RWPE2 (cell line): ENCODE measurements around the gene CACNA1A.

Experiments used
- ATAC-seq: fragments of 200-7000 bp; cut with Tn5 transposase; 3 replicates; pipeline ENCODE4 v1.9.1; 2021; ENCODE audit warnings: low read depth
- DNase-seq: peaks from one replicate; pipeline ENCODE4 v3.0.0-alpha.2; 2020; ENCODE audit warnings: low spot score
- H3K27ac ChIP-seq: fragments of 450-650 bp; 2 replicates; pipeline ENCODE4 v1.5.1; 2017; ENCODE audit warnings: mild to moderate bottlenecking; ENCODE audit not compliant: poor library complexity, severe bottlenecking
- H3K27me3 ChIP-seq: fragments of 250-450 bp; sonication (Bioruptor Pico); 2 replicates; pipeline ENCODE4 v1.5.1; 2021; ENCODE audit warnings: mild to moderate bottlenecking, moderate library complexity; ENCODE audit not compliant: insufficient read depth, poor library complexity, severe bottlenecking
- H3K36me3 ChIP-seq: fragments of 250-450 bp; sonication (Bioruptor Pico); 2 replicates; pipeline ENCODE4 v1.5.1; 2020; ENCODE audit warnings: low read depth, mild to moderate bottlenecking, moderate library complexity
- H3K4me1 ChIP-seq: fragments of 250-450 bp; sonication (Bioruptor Pico); 2 replicates; pipeline ENCODE4 v1.5.1; 2021; ENCODE audit warnings: mild to moderate bottlenecking, moderate library complexity; ENCODE audit not compliant: insufficient read depth, poor library complexity, severe bottlenecking
- H3K4me3 ChIP-seq: fragments of 250-450 bp; sonication (Bioruptor Pico); 2 replicates; pipeline ENCODE4 v1.5.1; 2021; ENCODE audit warnings: mild to moderate bottlenecking, moderate library complexity; ENCODE audit not compliant: severe bottlenecking
- H3K9me3 ChIP-seq: fragments of 250-450 bp; sonication (Bioruptor Pico); 2 replicates; pipeline ENCODE4 v1.5.1; 2021; ENCODE audit warnings: mild to moderate bottlenecking, moderate library complexity; ENCODE audit not compliant: severe bottlenecking
- CTCF ChIP-seq: fragments of 450-650 bp; IDR thresholded peaks from one replicate; pipeline ENCODE4 v1.5.1; 2017; ENCODE audit warnings: mild to moderate bottlenecking, moderate library complexity; ENCODE audit not compliant: poor library complexity, severe bottlenecking

Gene CACNA1A

DNA sequence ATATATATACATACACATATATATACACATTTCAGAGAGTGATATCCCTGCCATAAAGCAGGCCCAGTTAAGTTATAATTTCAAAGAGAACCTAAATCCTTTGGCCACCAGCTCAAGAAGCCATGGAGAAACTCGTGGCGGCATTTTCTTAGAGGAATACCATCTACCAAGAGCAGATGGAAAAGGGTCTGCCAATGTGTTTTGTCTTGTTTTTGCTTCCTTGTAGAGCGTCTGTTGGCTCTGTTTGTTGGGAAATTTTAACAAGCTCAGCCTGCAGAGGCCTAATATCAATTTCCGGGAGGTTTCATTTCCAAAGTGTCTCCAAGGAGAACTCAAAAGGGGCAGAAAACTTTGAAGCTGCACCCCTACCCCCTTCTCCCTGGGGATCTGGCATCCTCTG, 215.5 kb downstream of the CACNA1A start:
- ATAC-seq (no peak), DNase-seq (no peak)
- TF ChIP-seq CTCF, result no peak
- Histone ChIP-seq H3K9me3 (no peaks in the 10 kb centered on the region), H3K4me1 (no peaks in the 10 kb centered on the region), H3K27ac (no peak overlapping the region), H3K4me3 (no peak overlapping the region), H3K36me3 (no peaks in the 10 kb centered on the region), H3K27me3 (no peaks in the 10 kb centered on the region)

- H3K4me1 ChIP-seq, result no peaks in the 10 kb centered on the region
- TF ChIP-seq CTCF, result no peak
- no peak overlapping the region for H3K4me3 ChIP-seq
- ATAC-seq (no peak), DNase-seq (no peak)
- no peaks in the 10 kb centered on the region for H3K9me3 ChIP-seq
- no peaks in the 10 kb centered on the region for H3K27me3 ChIP-seq
- no peak overlapping the region for H3K27ac ChIP-seq
- no peaks in the 10 kb centered on the region for H3K36me3 ChIP-seq
These were observed 217.0 kb downstream of the CACNA1A start for GRCh38 chr19:13289295-13289694.

DNA sequence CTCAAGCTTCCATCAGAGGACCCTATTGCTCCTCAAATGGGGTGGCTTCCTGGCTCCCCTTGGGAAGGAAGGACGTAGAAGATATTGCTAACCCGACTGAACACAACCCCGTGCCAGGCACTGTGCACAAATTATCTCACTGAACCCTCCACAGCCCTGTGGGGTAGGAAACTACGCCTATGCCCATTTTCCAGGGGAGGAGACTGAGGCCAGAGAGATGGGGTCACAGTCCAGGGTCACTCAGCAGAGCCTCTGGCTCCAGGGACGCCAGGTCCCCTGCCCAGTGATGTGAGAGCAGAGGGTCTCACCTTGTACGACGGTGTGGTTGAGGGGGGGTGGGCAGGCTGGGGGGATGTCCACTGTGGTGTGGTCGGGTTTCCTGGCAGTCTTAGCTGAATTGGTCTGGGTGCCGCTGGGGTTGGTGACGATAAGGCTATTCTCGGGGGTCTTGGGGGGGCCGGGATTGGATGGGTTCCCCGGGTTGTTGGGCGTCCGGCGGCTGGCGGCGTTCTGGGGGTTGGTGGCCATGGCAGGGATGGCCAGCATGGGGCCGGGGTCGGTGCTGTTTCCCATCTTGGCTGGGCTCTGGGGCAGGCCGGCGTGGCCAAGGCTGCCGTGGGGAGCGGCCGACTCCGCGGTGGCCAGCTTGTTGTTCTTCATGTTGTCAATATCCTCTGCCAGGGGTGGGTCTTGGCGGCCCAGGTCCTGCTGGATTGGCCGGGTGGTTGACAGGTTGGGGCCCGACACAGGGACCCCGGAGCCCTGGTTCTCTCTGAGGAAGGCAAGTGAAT, 219.9 kb downstream of the CACNA1A start:
- no peaks in the 10 kb centered on the region for H3K36me3 ChIP-seq
- TF ChIP-seq CTCF, result no peak
- DNase-seq (no peak), ATAC-seq (no peak)
- no peaks in the 10 kb centered on the region for H3K4me1 ChIP-seq
- H3K9me3 ChIP-seq, result no peaks in the 10 kb centered on the region
- H3K27me3 ChIP-seq, result no peaks in the 10 kb centered on the region
- H3K27ac ChIP-seq, result no peak overlapping the region
- no peak overlapping the region for H3K4me3 ChIP-seq

- H3K27ac ChIP-seq, result no peak overlapping the region
- H3K4me1 ChIP-seq, result no peaks in the 10 kb centered on the region
- no peak for TF ChIP-seq CTCF
- ATAC-seq (no peak), DNase-seq (no peak)
- H3K27me3 ChIP-seq, result no peaks in the 10 kb centered on the region
- no peaks in the 10 kb centered on the region for H3K36me3 ChIP-seq
- no peak overlapping the region for H3K4me3 ChIP-seq
- no peaks in the 10 kb centered on the region for H3K9me3 ChIP-seq
These were observed 221.1 kb downstream of the CACNA1A start for GRCh38 chr19:13284929-13285928.
